H9 (cell line): Measurements from ENCODE around the gene PPP1R12B. TPM values are rescaled to one million over a fixed set of nuclear protein-coding genes. Genes with fewer than 3 reads are reported as not detected.
"Not testable (repeated sequence)": the region's sequence is repeated elsewhere in the genome, so short reads cannot be mapped to it uniquely, and the experiment has no call there.

Experiments used
- DNase-seq: peaks from one replicate; pipeline ENCODE4 v3.0.0-alpha.2; 2017
- H2AFZ ChIP-seq: one replicate; pipeline ENCODE4 v1.6.1; 2013; ENCODE audit warnings: mild to moderate bottlenecking, low read length, control low read depth, moderate library complexity
- H2AK5ac ChIP-seq: 2 replicates; pipeline ENCODE4 v1.6.1; 2013; ENCODE audit warnings: low read length, control low read depth, mixed read lengths; ENCODE audit not compliant: insufficient read length
- H2BK120ac ChIP-seq: one replicate; pipeline ENCODE4 v1.6.1; 2013; ENCODE audit warnings: low read depth, mild to moderate bottlenecking, low read length, control low read depth, inconsistent platforms; ENCODE audit not compliant: poor library complexity, severe bottlenecking
- H2BK12ac ChIP-seq: 2 replicates; pipeline ENCODE4 v1.6.1; 2013; ENCODE audit warnings: low read length, control low read depth, mixed read lengths, low read depth; ENCODE audit not compliant: insufficient read length
- H2BK15ac ChIP-seq: 2 replicates; pipeline ENCODE4 v1.6.1; 2013; ENCODE audit warnings: low read depth, low read length, control low read depth
- H2BK20ac ChIP-seq: one replicate; pipeline ENCODE4 v1.6.1; 2013; ENCODE audit warnings: low read depth, mild to moderate bottlenecking, low read length, control low read depth, inconsistent platforms; ENCODE audit not compliant: poor library complexity, severe bottlenecking
- H2BK5ac ChIP-seq: 2 replicates; pipeline ENCODE4 v1.6.1; 2013; ENCODE audit warnings: low read length, control low read depth, mixed read lengths; ENCODE audit not compliant: insufficient read length
- H3K14ac ChIP-seq: 2 replicates; pipeline ENCODE4 v1.6.1; 2013; ENCODE audit warnings: low read length, control low read depth; ENCODE audit not compliant: insufficient read depth
- H3K18ac ChIP-seq: 2 replicates; pipeline ENCODE4 v1.6.1; 2013; ENCODE audit warnings: low read depth, mild to moderate bottlenecking, mixed read lengths, low read length, control low read depth; ENCODE audit not compliant: insufficient read length
- H3K23ac ChIP-seq: 2 replicates; pipeline ENCODE4 v1.6.1; 2013; ENCODE audit warnings: low read length, control low read depth, mixed read lengths, low read depth; ENCODE audit not compliant: insufficient read length
- H3K23me2 ChIP-seq: 2 replicates; pipeline ENCODE4 v1.6.1; 2013; ENCODE audit warnings: low read depth, mild to moderate bottlenecking, mixed read lengths, low read length, control low read depth; ENCODE audit not compliant: insufficient read length, poor library complexity, severe bottlenecking
- H3K27ac ChIP-seq: 2 replicates; pipeline ENCODE4 v1.5.1; 2013; ENCODE audit warnings: low read length, control low read depth, mixed read lengths, low read depth; ENCODE audit not compliant: insufficient read length
- H3K27me3 ChIP-seq: 2 replicates; pipeline ENCODE4 v1.6.1; 2013; ENCODE audit warnings: low read length, control low read depth, inconsistent platforms; ENCODE audit not compliant: insufficient read depth
- H3K4ac ChIP-seq: 2 replicates; pipeline ENCODE4 v1.6.1; 2013; ENCODE audit warnings: low read depth, mild to moderate bottlenecking, control low read depth, inconsistent platforms, low read length, moderate library complexity
- H3K4me1 ChIP-seq: 2 replicates; pipeline ENCODE4 v1.6.1; 2013; ENCODE audit warnings: low read length, control low read depth, inconsistent platforms; ENCODE audit not compliant: insufficient read depth
- H3K4me2 ChIP-seq: 2 replicates; pipeline ENCODE4 v1.6.1; 2013; ENCODE audit warnings: low read length, control low read depth, mixed read lengths; ENCODE audit not compliant: insufficient read length, insufficient read depth
- H3K56ac ChIP-seq: 2 replicates; pipeline ENCODE4 v1.6.1; 2013; ENCODE audit warnings: low read depth, mild to moderate bottlenecking, mixed read lengths, low read length, control low read depth; ENCODE audit not compliant: insufficient read length
- H3K79me1 ChIP-seq: 2 replicates; pipeline ENCODE4 v1.6.1; 2013; ENCODE audit warnings: low read depth, mild to moderate bottlenecking, moderate library complexity, low read length, control low read depth, inconsistent platforms; ENCODE audit not compliant: insufficient read depth, poor library complexity, severe bottlenecking
- H3K79me2 ChIP-seq: 2 replicates; pipeline ENCODE4 v1.6.1; 2013; ENCODE audit warnings: low read length, control low read depth, inconsistent platforms; ENCODE audit not compliant: insufficient read depth
- H3K9ac ChIP-seq: 2 replicates; pipeline ENCODE4 v1.6.1; 2013; ENCODE audit warnings: low read length, control low read depth, mixed read lengths; ENCODE audit not compliant: insufficient read length; ENCODE audit errors: extremely low read depth
- H3K9me3 ChIP-seq: one replicate; pipeline ENCODE4 v1.6.1; 2013; ENCODE audit warnings: low read depth, low read length, inconsistent platforms; ENCODE audit not compliant: control insufficient read depth
- H3T11ph ChIP-seq: one replicate; pipeline ENCODE4 v1.6.1; 2013; ENCODE audit warnings: mild to moderate bottlenecking, low read length, control low read depth, inconsistent platforms
- H4K20me1 ChIP-seq: one replicate; pipeline ENCODE4 v1.6.1; 2013; ENCODE audit not compliant: control insufficient read depth, insufficient read length, insufficient read depth
- H4K5ac ChIP-seq: 2 replicates; pipeline ENCODE4 v1.6.1; 2013; ENCODE audit warnings: low read depth, mild to moderate bottlenecking, mixed read lengths, low read length, control low read depth; ENCODE audit not compliant: insufficient read length
- H4K8ac ChIP-seq: replicated peaks from 2 replicates; pipeline ENCODE4 v1.6.1; 2013; ENCODE audit warnings: low read length, control low read depth, mixed read lengths, low read depth; ENCODE audit not compliant: insufficient read length
- H4K91ac ChIP-seq: 2 replicates; pipeline ENCODE4 v1.6.1; 2013; ENCODE audit warnings: low read depth, mild to moderate bottlenecking, moderate library complexity, mixed read lengths, low read length, control low read depth; ENCODE audit not compliant: insufficient read length
- H3K27ac Mint-ChIP-seq, 3 experiments: 2 replicates in 2 of 3; 3 replicates in 1 of 3; pipeline ENCODE4 v1.8.0; 2020 to 2021; ENCODE audit warnings: mixed read lengths in 3 of 3, mild to moderate bottlenecking in 1 of 3, moderate library complexity in 1 of 3
- H3K27me3 Mint-ChIP-seq: 2 replicates; pipeline ENCODE4 v1.8.0; 2021; ENCODE audit warnings: low read depth, mild to moderate bottlenecking, moderate library complexity, mixed read lengths
- H3K36me3 Mint-ChIP-seq, 3 experiments: 2 replicates in 2 of 3; 3 replicates in 1 of 3; pipeline ENCODE4 v1.8.0; 2020 to 2021; ENCODE audit warnings: low read depth in 3 of 3, mixed read lengths in 3 of 3; ENCODE audit not compliant: insufficient read depth in 1 of 3
- H3K4me1 Mint-ChIP-seq, 2 experiments: 2 replicates each; pipeline ENCODE4 v1.8.0; 2020; ENCODE audit warnings: mixed read lengths in 2 of 2
- H3K4me3 Mint-ChIP-seq, 2 experiments: 2 replicates in 1 of 2; 3 replicates in 1 of 2; pipeline ENCODE4 v1.8.0; 2020 to 2021; ENCODE audit warnings: mild to moderate bottlenecking in 2 of 2, mixed read lengths in 2 of 2, moderate library complexity in 1 of 2
- H3K9me3 Mint-ChIP-seq, 2 experiments: 2 replicates in 1 of 2; 3 replicates in 1 of 2; pipeline ENCODE4 v1.8.0; 2020; ENCODE audit warnings: mild to moderate bottlenecking in 2 of 2, mixed read lengths in 2 of 2, moderate library complexity in 1 of 2
- WGBS: extraction: QIAGEN DNeasy Blood & Tissue Kit; methylation state at CpG from one replicate; pipeline ENCODE4 v1.1.7; 2013; ENCODE audit warnings: missing lambda C conversion rate, low lambda C conversion rate, mixed read lengths; ENCODE audit not compliant: insufficient read length; ENCODE audit errors: extremely low coverage; 5-methylcytosine and 5-hydroxymethylcytosine counted together
- total RNA-seq: library from RNA; stranded (reverse); gene quantifications from 2 replicates; pipeline ENCODE4 v1.2.1, GENCODE V29; 2021

PPP1R12B gene
- total RNA-seq, 1 experiment from 2014 or later: 12.9 TPM

GRCh38 chr1:202546377-202546776 is 197.9 kb downstream of the PPP1R12B start:
- not testable (repeated sequence) for H3K56ac ChIP-seq, H3K27me3 ChIP-seq, H3K4me1 Mint-ChIP-seq, H3K79me2 ChIP-seq, H3K14ac ChIP-seq, H3K23me2 ChIP-seq, H3K9me3 ChIP-seq, H3K18ac ChIP-seq, H3K4ac ChIP-seq, H4K91ac ChIP-seq, H3T11ph ChIP-seq, H3K36me3 Mint-ChIP-seq, H3K4me1 ChIP-seq, H3K27ac Mint-ChIP-seq, H3K4me2 ChIP-seq, H3K23ac ChIP-seq, DNase-seq, H3K9me3 Mint-ChIP-seq, H2AK5ac ChIP-seq, H3K9ac ChIP-seq, H2BK5ac ChIP-seq, H3K27me3 Mint-ChIP-seq, H3K79me1 ChIP-seq, H2AFZ ChIP-seq, H4K5ac ChIP-seq, H4K20me1 ChIP-seq, H2BK15ac ChIP-seq, H3K4me3 Mint-ChIP-seq, H2BK20ac ChIP-seq, H4K8ac ChIP-seq, H2BK12ac ChIP-seq, H2BK120ac ChIP-seq, H3K27ac ChIP-seq
- no CpG with 5 or more reads among the region's 3 CpGs for WGBS

GRCh38 chr1:202546796-202547195 is 198.3 kb downstream of the PPP1R12B start:
- H3K56ac ChIP-seq, H3K14ac ChIP-seq, H2BK5ac ChIP-seq, H3K4me1 Mint-ChIP-seq, H4K8ac ChIP-seq, H3K9me3 ChIP-seq, H3K4ac ChIP-seq, H2BK20ac ChIP-seq, H3K4me1 ChIP-seq, H3K23me2 ChIP-seq, H2AK5ac ChIP-seq, H3K27me3 Mint-ChIP-seq, H3K4me3 Mint-ChIP-seq, H3K27ac ChIP-seq, H3T11ph ChIP-seq, H4K5ac ChIP-seq, H3K36me3 Mint-ChIP-seq, H3K18ac ChIP-seq, H4K20me1 ChIP-seq, H3K27ac Mint-ChIP-seq, H3K9ac ChIP-seq, H3K9me3 Mint-ChIP-seq, H2BK12ac ChIP-seq, DNase-seq, H3K27me3 ChIP-seq, H3K23ac ChIP-seq, H4K91ac ChIP-seq, H2AFZ ChIP-seq, H2BK15ac ChIP-seq, H3K79me2 ChIP-seq, H2BK120ac ChIP-seq, H3K4me2 ChIP-seq, H3K79me1 ChIP-seq: not testable (repeated sequence)
- WGBS: no CpG with 5 or more reads among the region's 3 CpGs
